OCI-LY7 (cell line): ENCODE measurements around the gene PRDM2. TPM values are rescaled to one million over a fixed set of nuclear protein-coding genes. Genes with fewer than 3 reads are reported as not detected.

Source experiments
- BruUV-seq: library from RNA; stranded (reverse); fragments of 400-500 nt; replicated peaks from 2 replicates; lab custom pipeline; 2021; lab: Mats Ljungman, UMichigan
- CTCF ChIA-PET: fragments of 300-600 bp; sonication (Branson Sonifier 250); formaldehyde crosslinking; loops from one replicate; lab custom pipeline; 2022; ENCODE audit warnings: antibody characterized with exemption; ENCODE audit not compliant: unreplicated experiment; lab: Charles Lee
- POLR2A ChIA-PET: fragments of 300-600 bp; sonication (Branson Sonifier 250); formaldehyde crosslinking; loops from one replicate; lab custom pipeline; 2022; ENCODE audit warnings: antibody characterized with exemption; lab: Charles Lee
- DNase-seq: peaks from one replicate; pipeline ENCODE4 v3.0.0-alpha.2; 2015; ENCODE audit warnings: low spot score
- H2AFZ ChIP-seq: fragments of 200-600 bp; sonication (generic), shearing (Covaris generic); 2 replicates; pipeline ENCODE4 v1.6.1; 2014; ENCODE audit warnings: mild to moderate bottlenecking, antibody characterized with exemption, low read length, moderate library complexity
- H3K27ac ChIP-seq: fragments of 200-600 bp; sonication (generic); 2 replicates; pipeline ENCODE4 v1.5.1; 2014; ENCODE audit warnings: mixed run types, low read depth, mild to moderate bottlenecking, moderate library complexity, low read length, inconsistent platforms; ENCODE audit not compliant: poor library complexity, severe bottlenecking
- H3K36me3 ChIP-seq: fragments of 200-600 bp; sonication (generic); 2 replicates; pipeline ENCODE4 v1.6.1; 2014; ENCODE audit warnings: mild to moderate bottlenecking, antibody characterized with exemption, low read length, moderate library complexity, mixed read lengths; ENCODE audit not compliant: insufficient read depth
- H3K4me1 ChIP-seq: fragments of 200-600 bp; sonication (generic); 2 replicates; pipeline ENCODE4 v1.5.1; 2014; ENCODE audit warnings: mild to moderate bottlenecking, low read length; ENCODE audit not compliant: insufficient read depth, poor library complexity, severe bottlenecking
- H3K4me2 ChIP-seq: fragments of 200-600 bp; sonication (generic); 2 replicates; pipeline ENCODE4 v1.6.1; 2014; ENCODE audit warnings: mild to moderate bottlenecking, low read length
- H3K4me3 ChIP-seq: fragments of 200-600 bp; sonication (generic); 2 replicates; pipeline ENCODE4 v1.5.1; 2014; ENCODE audit warnings: mild to moderate bottlenecking, low read depth, low read length; ENCODE audit not compliant: poor library complexity, severe bottlenecking
- H3K79me2 ChIP-seq: fragments of 200-600 bp; sonication (generic); 2 replicates; pipeline ENCODE4 v1.6.1; 2016; ENCODE audit warnings: low read depth, mild to moderate bottlenecking, low read length, moderate library complexity, mixed read lengths; ENCODE audit not compliant: insufficient read depth
- H3K9me2 ChIP-seq: fragments of 200-600 bp; sonication (generic); 2 replicates; pipeline ENCODE4 v1.6.1; 2016; ENCODE audit warnings: mild to moderate bottlenecking, low read length, mixed read lengths; ENCODE audit not compliant: insufficient read depth
- H3K9me3 ChIP-seq: fragments of 200-600 bp; sonication (generic); 2 replicates; pipeline ENCODE4 v1.6.1; 2014; ENCODE audit warnings: mild to moderate bottlenecking, mixed run types, low read length, mixed read lengths
- H4K20me1 ChIP-seq: fragments of 200-600 bp; sonication (generic); 2 replicates; pipeline ENCODE4 v1.6.1; 2014; ENCODE audit warnings: mild to moderate bottlenecking, antibody characterized with exemption, low read length, moderate library complexity, mixed read lengths; ENCODE audit not compliant: insufficient read depth
- EZH2phosphoT487 ChIP-seq: fragments of 200-600 bp; sonication (generic); IDR thresholded peaks from 2 replicates; pipeline ENCODE4 v1.6.1; 2018; ENCODE audit warnings: low read depth, borderline replicate concordance, mild to moderate bottlenecking, mixed run types, antibody characterized with exemption, low read length, moderate library complexity, mixed read lengths
- intact Hi-C: fragments of 100-400 bp; cut with micrococcal nuclease; formaldehyde crosslinking; loops from one replicate; pipeline ENCODE4 v1.10.0; 2022; ENCODE audit not compliant: unreplicated experiment
- total RNA-seq, 2 experiments: library from RNA; depleted of rRNA in 1 of 2; stranded (reverse); fragments of >200 nt in 1 of 2; shearing (Covaris generic) in 1 of 2; gene quantifications; 2 replicates each; pipeline ENCODE4 v1.2.3, GENCODE V29; 2014 to 2022
- TF ChIP-seq, protein P1 (sequence below): fragments of 200-600 bp; sonication (generic); conservative IDR thresholded peaks from 2 replicates; pipeline ENCODE4 v1.5.1; 2014; ENCODE audit warnings: mild to moderate bottlenecking, antibody characterized with exemption, low read length, moderate library complexity, mixed read lengths

PRDM2 gene
- total RNA-seq, 2 experiments from 2014 or later = 38.7 to 98.2 TPM

- H3K79me2 ChIP-seq = peaks cover 28% of the 10 kb centered on the region
- no peaks in the 10 kb centered on the region for H4K20me1 ChIP-seq
- peaks cover 32% of the 10 kb centered on the region for H3K4me1 ChIP-seq
- no peak overlapping the region for H3K4me3 ChIP-seq
- no peaks in the 10 kb centered on the region; the same call in 1 of the 2 replicates for H3K36me3 ChIP-seq
- no peak overlapping the region for H2AFZ ChIP-seq
- H3K27ac ChIP-seq = no peak overlapping the region
- intact Hi-C loops = no loop called here
- DNase-seq = peak; percentile 29
- ChIA-PET CTCF (no interaction called here), POLR2A (interaction anchor here (0.6 to 1.4 kb wide), 2 partner anchors 9 to 231 kb away, joined by 3 to 7 read pairs; no protein-coding TSS in a partner anchor)
- BruUV-seq = no TSS peak
- no peak overlapping the region for H3K4me2 ChIP-seq
- peaks cover 3% of the 10 kb centered on the region; the same call in 1 of the 2 replicates for H3K9me3 ChIP-seq
- no peak for TF ChIP-seq EZH2phosphoT487
- TF ChIP-seq, protein P1, sequence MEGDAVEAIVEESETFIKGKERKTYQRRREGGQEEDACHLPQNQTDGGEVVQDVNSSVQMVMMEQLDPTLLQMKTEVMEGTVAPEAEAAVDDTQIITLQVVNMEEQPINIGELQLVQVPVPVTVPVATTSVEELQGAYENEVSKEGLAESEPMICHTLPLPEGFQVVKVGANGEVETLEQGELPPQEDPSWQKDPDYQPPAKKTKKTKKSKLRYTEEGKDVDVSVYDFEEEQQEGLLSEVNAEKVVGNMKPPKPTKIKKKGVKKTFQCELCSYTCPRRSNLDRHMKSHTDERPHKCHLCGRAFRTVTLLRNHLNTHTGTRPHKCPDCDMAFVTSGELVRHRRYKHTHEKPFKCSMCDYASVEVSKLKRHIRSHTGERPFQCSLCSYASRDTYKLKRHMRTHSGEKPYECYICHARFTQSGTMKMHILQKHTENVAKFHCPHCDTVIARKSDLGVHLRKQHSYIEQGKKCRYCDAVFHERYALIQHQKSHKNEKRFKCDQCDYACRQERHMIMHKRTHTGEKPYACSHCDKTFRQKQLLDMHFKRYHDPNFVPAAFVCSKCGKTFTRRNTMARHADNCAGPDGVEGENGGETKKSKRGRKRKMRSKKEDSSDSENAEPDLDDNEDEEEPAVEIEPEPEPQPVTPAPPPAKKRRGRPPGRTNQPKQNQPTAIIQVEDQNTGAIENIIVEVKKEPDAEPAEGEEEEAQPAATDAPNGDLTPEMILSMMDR = peak; percentile 64
- H3K9me2 ChIP-seq = no peaks in the 10 kb centered on the region
Measured at GRCh38 chr1:13697738-13698137, 2.2 kb upstream of the PRDM2 start.

DNA sequence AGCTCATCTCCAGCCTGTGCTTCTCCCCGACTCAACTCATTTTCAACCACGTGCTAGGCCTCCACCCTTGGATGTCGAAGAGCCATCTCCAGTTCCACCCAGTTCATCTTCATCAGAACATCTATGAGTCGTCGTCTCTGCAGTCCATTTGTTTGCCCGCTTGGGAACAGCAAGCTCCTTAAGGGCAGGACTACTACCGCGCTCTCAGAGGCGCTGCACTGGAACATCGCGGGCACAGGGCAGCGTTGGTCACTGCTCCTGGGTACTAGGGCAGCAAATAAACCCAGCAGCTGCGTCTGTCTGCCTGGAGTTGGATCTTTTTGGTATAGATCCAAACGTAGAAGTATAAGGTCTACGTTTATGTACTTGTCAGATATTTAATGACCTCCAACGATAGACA, 478 bp upstream of the PRDM2 start:
- Histone ChIP-seq H3K79me2 (peaks cover 45% of the 10 kb centered on the region), H3K36me3 (peaks cover 6% of the 10 kb centered on the region; the same call in 1 of the 2 replicates), H3K4me1 (peaks cover 40% of the 10 kb centered on the region), H4K20me1 (0 out of 2 replicates have a peak, but pooled peaks cover 4% of the 10 kb centered on the region), H3K9me3 (peaks cover 3% of the 10 kb centered on the region; the same call in 1 of the 2 replicates), H2AFZ (peak overlapping the region; percentile 98), H3K4me2 (peak overlapping the region; percentile 90), H3K9me2 (no peaks in the 10 kb centered on the region), H3K4me3 (peak overlapping the region; percentile 84), H3K27ac (peak overlapping the region; percentile 91)
- intact Hi-C loops = no loop called here
- POLR2A ChIA-PET = no interaction called here
- DNase-seq = no peak
- BruUV-seq = TSS peak; percentile 28
- TF ChIP-seq EZH2phosphoT487 = no peak
- TF ChIP-seq, protein P1 = no peak
- CTCF ChIA-PET = no interaction called here

DNA sequence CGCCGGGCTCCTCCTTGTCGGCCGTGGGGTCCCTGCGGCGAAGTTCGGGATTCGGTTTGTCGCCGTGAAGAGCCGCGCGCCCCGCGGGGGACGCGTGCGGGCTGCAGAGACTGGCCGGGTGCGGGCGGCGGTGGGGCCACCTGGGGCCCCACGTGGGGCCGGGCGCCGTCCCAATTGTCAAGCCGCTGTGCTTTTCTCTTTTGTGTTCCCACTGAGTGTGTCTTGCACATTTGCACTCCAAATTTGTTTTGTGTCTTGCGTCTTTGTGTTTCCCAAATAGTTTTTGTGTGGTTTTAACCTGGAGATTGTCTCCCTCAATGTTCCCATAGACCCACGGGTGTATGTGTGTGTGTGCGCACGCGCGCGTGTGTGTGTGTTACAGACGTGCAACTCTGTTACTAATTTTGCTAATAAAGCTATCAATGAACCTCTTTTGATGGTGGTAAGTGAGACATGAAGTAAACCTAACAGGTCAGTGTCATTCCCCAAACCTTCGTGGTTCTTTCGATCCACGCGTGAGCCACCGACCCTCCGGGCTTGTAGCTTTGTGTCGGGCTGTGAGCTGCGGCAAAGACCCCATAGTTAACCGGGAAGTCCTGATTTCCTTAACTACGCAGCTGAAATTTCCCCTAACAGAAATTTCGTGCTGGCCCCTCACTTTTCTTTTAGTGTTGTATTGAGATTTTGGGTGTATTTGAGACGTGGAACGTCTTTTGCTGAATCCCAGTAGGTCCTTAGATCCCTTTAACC, 708 bp downstream of the PRDM2 start:
- 0 out of 2 replicates have a peak, but pooled peaks cover 10% of the 10 kb centered on the region for H4K20me1 ChIP-seq
- peak overlapping the region; percentile 91 for H3K27ac ChIP-seq
- H3K4me1 ChIP-seq = peaks cover 46% of the 10 kb centered on the region
- peak overlapping the region; percentile 72; the same call in 1 of the 2 replicates for H2AFZ ChIP-seq
- DNase-seq = peak; percentile 67
- peaks cover 3% of the 10 kb centered on the region; the same call in 1 of the 2 replicates for H3K9me3 ChIP-seq
- H3K9me2 ChIP-seq = no peaks in the 10 kb centered on the region
- H3K4me3 ChIP-seq = peak overlapping the region; percentile 84
- peaks cover 57% of the 10 kb centered on the region for H3K79me2 ChIP-seq
- POLR2A ChIA-PET = interaction anchor here (0.6 to 5.0 kb wide), 9 partner anchors 13 to 57 kb away, joined by 3 to 46 read pairs (median 8); no protein-coding TSS in a partner anchor
- peaks cover 6% of the 10 kb centered on the region for H3K36me3 ChIP-seq
- TF ChIP-seq EZH2phosphoT487 = no peak
- TF ChIP-seq, protein P1 = no peak
- TSS peak; percentile 93 for BruUV-seq
- CTCF ChIA-PET = no interaction called here
- intact Hi-C loops = loop anchor here (2.0 kb wide), 1 partner anchor 34 kb away; no protein-coding TSS in a partner anchor
- peak overlapping the region; percentile 77 for H3K4me2 ChIP-seq
